ENCODE data around the gene GFRA3.
"Not testable (repeated sequence)": the region's sequence is repeated elsewhere in the genome, so short reads cannot be mapped to it uniquely, and the experiment has no call there.

GFRA3 gene, protein sequence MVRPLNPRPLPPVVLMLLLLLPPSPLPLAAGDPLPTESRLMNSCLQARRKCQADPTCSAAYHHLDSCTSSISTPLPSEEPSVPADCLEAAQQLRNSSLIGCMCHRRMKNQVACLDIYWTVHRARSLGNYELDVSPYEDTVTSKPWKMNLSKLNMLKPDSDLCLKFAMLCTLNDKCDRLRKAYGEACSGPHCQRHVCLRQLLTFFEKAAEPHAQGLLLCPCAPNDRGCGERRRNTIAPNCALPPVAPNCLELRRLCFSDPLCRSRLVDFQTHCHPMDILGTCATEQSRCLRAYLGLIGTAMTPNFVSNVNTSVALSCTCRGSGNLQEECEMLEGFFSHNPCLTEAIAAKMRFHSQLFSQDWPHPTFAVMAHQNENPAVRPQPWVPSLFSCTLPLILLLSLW

DNA sequence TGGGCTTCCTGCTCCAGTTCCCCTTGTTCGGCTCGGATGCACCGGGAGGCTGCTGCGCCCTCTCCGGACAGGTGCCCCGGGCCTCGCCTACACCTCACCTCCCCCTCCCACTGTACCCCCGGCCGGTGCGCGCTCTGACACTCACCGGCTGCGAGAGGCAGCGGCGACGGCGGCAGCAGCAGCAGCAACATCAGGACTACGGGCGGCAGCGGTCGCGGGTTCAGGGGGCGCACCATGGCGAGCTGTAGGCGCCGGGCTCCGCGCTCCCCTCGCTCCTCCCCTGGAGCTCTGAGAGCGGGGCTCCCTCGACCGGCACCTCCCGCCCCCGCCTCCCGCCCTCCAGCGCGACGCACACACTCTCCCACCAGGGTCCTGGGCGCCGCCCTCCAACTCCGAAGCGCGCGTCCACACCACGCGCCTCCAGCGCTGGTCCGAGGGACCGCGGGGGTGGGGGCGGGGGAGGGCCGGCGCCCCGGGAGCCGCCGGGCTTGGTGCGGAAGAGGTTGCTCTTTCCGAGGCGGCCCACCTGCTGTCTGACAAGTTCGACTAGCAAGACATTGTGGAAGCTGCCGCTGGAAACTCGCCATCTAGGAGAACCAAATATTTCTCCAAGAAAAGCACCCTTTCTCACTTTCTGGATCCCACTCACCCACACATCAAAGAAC lies at the start of gene GFRA3:
Gene GFRA3, minus strand, starts transcription at position 433 of the 665 bp plus-strand sequence. Its CDS starts 197 bp downstream, at position 236.
- no peak for DNase-seq

DNA sequence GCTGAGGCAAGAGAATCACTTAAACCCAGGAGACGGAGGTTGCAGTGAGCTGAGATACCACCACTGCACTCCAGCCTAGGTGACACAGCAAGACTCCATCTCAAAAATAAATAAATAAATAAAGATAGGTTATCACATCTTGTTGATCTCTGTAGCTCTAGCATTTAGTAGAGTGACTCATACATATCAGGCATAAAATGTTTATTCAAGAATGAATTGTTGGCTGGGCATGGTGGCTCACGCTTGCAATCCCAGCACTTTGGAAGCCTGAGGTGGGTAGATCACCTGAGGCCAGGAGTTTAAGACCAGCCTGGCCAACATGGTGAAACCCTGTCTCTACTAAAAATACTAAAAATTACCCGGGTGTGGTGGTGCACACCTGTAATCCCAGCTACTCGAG lies 43.8 kb upstream of the GFRA3 start:
- not testable (repeated sequence) for DNase-seq

- DNase-seq, result no peak
These were observed 41.9 kb upstream of the GFRA3 start for GRCh38 chr5:138316355-138316754.

GRCh38 chr5:138315751-138316278 lies 41.4 kb upstream of the GFRA3 start:
- no peak for DNase-seq

DNA sequence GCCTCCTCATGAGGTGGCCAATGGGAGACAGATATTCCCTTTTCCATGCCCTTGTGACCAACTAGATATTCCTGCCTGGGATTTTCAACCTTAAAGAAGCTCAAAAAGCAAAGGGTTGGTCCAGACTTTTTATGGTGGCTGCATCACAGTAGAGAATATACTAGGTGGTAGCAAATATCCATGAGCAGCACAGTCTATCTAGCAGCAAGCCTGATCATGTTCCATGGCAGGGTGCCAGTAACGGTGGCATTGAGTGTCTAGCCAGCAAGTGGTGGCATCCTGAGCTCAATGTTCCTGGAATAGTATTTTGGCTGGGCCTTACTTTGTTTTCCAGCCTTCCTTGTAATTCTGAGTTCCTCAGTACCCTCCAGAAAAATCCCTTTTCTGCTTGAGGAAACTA lies 31.4 kb upstream of the GFRA3 start:
- DNase-seq, result no peak

DNA sequence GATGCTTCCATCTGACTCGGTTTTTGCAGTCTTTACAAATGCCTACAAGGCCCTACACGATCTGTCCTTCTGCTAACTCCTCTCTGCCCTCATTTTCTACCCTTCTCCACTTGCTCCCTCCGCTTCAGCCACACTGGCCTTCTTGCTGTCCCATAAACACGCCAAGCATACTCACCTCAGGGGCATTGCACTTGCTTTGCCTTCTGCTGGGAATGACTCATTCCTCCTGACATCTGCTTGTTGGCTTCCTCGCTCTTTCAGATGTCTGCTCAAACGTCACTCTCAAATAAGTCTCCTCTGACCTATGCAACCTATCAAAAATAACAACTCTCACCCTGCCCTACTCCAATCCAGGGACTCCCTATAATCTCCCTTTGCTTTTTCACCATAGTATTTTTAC lies 29.0 kb upstream of the GFRA3 start:
- DNase-seq, result no peak

- no peak for DNase-seq
These were observed 14.9 kb upstream of the GFRA3 start for GRCh38 chr5:138289296-138289695.

- no peak for DNase-seq
These were observed 12.8 kb upstream of the GFRA3 start for GRCh38 chr5:138287246-138287645.

GRCh38 chr5:138282920-138283742 lies 8.7 kb upstream of the GFRA3 start:
- DNase-seq, result no peak

GRCh38 chr5:138280915-138281314 lies 6.5 kb upstream of the GFRA3 start:
- no peak for DNase-seq

DNA sequence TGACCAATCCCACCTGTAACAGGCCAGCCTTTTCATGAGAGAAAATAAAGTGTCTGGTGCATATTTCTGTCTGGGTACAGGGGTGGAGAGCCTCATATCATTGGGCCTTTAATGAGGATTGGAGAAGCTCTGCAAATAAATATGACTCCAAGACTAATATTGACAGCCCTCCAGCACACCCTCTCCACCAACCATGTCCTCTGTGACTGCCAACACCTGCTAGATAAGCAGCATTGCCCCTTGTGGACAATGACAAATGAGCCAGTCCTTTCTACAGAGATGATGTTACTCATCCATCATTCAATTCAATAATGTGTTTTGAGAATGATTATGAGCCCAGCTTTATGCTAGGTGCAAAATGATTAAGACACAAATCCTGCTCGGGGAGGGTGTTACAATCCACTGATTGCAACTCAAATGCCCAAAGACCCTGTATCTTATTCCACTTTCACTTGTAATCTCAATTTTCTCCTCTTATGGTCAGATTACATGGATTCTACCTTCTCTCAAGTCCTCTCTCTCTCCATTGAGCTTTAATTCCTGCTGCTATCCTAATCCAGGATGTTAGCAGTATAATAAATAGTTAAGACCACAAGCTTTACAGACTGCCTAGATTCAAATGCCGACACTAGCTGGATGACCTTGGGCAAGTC lies 2.1 kb upstream of the GFRA3 start:
- no peak for DNase-seq

DNA sequence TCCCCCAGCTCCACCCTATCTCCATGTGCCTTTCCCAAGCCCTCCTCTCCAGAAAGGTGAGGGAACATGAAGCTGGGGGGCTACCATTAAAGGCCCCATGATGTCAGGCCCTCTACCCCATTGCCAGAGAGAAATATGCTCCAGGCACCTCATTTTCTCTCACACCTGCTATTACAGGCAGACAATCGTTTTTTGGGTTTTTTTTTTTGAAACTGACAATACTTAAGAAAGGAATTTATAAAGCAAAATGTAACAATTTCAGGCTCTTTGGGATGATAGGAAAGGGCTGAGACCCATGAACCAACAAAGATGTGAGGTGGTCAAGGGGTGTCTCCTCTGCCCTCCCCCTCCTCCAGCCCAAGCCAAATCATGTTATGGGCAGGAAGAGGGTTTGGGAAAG lies 1.5 kb upstream of the GFRA3 start:
- DNase-seq, result no peak

DNA sequence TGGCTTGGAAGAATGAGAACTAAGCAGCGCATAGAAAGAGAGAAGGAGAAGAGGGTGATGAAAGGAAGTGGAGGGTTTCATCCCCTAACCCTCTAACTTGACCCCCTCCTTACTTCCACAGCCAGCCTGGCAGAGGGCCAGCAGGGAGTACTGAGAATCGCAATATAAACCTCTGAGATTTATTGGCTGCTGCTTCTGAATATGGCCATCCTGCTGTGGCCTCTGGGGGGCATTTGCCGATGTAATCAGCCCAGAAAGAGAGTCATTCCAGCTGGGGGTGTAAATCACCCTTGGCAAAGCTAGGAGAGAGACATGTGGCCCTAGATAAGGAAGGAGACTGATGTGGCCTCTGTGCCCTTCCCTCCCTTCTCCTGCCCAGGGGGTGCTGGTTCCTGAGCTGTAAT lies 960 bp upstream of the GFRA3 start:
- DNase-seq, result no peak

GRCh38 chr5:138273834-138274188 lies 610 bp downstream of the GFRA3 start:
- DNase-seq, result no peak

GRCh38 chr5:138272681-138273080 lies 1.7 kb downstream of the GFRA3 start:
- DNase-seq, result no peak

DNA sequence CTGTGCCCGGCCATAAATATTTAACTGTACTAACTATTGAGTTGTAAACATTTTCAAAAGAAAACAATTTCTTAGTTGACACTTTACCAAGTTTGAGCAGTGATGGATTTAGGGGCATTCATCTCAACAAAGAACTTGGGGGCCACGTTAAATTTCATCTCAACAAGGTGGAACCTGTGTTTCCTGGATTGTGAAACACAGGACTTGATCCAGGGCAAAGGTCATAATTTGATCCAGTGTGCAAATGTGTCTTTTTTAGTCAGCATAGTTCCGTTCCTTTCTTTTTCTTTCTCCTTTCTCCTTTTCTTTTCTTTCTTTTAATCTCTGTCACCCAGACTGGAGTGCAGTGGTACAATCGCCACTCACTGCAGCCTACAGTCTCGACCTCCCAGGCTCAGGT lies 3.1 kb downstream of the GFRA3 start:
- DNase-seq, result no peak

DNA sequence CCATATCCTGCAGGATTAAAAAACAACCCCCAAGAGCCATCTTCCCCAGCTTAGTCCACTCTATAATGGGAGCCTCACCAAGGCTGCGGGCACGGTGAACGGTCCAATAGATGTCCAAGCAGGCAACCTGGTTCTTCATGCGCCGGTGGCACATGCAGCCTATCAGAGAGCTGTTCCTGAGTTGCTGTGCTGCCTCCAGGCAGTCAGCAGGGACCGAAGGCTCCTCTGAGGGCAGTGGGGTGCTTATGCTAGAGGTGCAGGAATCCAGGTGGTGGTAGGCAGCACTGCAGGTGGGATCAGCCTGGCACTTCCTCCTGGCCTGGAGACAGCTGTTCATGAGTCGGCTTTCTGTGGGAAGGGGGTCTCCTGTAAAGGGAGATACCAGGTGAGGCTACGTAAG lies 10.2 kb downstream of the GFRA3 start:
- no peak for DNase-seq

DNA sequence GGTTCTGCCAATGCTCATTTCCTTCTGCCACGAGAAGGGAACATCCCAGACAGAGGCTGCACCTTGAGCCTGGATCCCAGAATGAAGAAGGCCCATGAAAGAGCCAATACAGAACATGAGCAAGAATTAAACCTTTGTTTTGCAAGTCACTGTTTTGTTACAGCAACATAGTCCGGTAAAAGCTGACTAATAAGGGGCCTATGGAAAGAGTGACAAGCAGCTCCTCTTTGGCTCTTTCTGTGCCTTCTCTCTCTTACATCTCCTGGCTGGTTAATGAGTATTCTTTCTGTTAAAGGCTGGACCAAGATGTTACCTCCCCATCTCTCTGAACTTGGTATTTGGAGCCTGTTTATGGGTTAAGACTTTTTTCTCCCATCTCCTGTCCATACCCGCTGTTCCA lies 10.8 kb downstream of the GFRA3 start:
- DNase-seq, result no peak

GRCh38 chr5:138258704-138259292 lies 15.6 kb downstream of the GFRA3 start:
- DNase-seq, result no peak

DNA sequence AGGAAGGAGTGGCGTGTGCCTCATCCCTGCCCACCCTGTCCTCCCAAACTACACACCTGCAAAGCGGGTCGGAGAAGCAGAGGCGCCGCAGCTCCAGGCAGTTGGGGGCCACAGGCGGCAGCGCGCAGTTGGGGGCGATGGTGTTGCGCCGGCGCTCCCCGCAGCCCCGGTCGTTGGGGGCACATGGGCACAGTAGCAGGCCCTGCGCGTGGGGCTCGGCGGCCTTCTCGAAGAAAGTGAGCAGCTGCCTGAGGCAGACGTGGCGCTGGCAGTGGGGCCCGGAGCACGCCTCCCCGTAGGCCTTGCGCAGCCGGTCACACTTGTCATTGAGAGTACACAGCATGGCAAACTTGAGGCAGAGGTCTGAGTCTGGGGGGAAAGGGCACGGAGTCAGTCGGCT lies 16.8 kb downstream of the GFRA3 start:
- no peak for DNase-seq

GRCh38 chr5:138252944-138253343 lies 21.5 kb downstream of the GFRA3 start:
- DNase-seq, result no peak

DNA sequence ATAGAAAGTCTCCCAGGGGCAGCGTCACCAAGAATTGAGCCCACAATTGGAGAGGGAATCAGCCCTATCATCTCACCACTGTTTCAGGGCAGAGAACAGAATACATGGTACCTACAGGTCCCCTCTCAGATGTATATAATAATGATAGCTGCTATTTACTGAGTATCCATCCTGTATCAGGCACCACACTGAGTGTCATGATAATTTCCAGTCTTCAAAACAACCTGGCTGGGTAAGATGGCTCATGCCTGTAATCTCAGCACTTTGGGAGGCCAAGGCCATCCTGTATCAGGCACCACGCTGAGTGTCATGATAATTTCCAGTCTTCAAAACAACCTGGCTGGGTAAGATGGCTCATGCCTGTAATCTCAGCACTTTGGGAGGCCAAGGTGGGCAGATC lies 26.6 kb downstream of the GFRA3 start:
- not testable (repeated sequence) for DNase-seq

DNA sequence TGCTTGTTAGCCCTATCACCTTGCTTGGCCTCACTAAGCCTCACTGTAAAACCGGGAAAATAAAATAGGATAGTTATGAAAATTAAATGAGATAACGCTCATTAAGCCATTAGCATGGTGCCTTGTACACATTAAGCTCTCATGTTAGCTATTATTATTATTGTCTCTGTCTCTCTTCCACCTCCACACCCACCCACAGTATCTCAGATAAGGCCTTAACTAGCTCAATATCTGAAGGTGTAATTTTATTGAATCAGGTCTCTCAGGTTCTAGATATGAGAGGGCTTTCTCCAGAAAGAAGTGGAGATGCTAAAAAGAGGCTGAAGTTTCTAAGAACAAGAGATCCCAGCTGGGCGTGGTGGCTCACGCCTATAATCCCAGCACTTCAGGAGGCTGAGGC lies 27.6 kb downstream of the GFRA3 start:
- no peak for DNase-seq

Data from T1000 (cell line).